HG03378 (cell line): ENCODE measurements around the gene DARS1.
A peak's percentile ranks its signal among the peaks of the same experiment; 100 is the strongest.

ENCODE experiments used
- ATAC-seq: cut with Tn5 transposase; IDR thresholded peaks from one replicate; pipeline ENCODE4 v1.9.1; 2021; ENCODE audit warnings: mild to moderate bottlenecking, moderate library complexity; ENCODE audit not compliant: unreplicated experiment

The DARS1 gene

DNA sequence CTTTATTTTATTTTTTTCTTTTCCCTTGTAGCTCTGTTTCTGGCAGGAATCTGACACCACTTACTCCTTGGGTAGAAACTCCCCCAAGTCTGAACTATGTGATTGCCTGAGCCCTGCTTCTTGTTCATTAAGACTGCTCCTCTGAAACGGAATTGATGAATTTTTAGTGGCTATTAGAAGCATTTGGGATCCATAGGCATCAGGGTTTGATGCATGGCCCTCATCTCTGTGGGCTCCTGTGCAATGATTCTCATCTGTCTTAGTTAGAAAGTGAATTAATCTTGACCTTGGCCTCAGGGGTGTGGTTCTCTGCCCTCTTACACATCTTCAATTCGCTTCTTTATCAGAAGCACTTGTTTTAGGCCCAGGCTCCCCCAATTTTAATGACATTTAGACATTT, 31.0 kb upstream of the DARS1 start:
- no peak for ATAC-seq

GRCh38 chr2:136015699-136016098, 30.3 kb upstream of the DARS1 start:
- no peak for ATAC-seq

DNA sequence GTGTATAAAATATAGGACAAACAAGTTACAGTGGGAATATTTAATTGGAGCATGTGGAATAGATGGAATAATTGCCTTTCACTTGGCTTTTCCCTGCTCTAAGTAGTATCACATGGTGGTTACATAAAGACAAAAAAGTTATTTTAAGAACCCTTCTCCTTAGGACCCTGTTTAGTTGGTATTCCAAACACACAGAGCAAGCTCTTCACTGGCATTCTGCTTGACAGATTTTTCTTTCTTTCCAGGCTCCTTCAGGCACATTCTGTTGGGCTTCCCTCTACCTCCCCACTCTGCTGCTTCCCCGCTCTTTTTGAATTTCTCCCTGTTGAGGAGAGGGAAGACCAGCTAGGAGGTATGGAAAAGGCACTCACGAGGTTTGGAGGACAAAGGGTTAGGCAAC, 29.0 kb upstream of the DARS1 start:
- ATAC-seq = no peak

GRCh38 chr2:136013955-136014354, 28.5 kb upstream of the DARS1 start:
- no peak for ATAC-seq

- no peak for ATAC-seq
Measured at GRCh38 chr2:136013136-136013685, 27.8 kb upstream of the DARS1 start.

DNA sequence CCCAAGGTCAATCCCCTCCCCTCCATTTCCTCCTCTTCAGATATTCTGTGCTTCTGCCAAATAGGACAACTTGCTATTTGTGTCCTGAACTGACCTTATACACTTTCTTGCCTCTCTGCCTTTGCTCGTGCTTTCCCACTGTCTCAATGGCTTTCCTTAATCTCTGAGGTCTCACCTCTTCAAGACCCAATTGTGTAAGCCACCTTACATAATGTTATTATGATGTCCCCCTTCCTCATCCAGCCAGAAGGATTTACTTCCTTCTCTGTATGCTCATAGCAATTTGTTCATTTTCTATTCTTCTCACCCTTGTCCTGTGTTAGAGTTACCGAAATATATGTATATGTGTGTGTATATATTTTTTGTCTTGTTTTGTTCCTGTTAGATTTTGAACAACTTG, 26.9 kb upstream of the DARS1 start:
- no peak for ATAC-seq

DNA sequence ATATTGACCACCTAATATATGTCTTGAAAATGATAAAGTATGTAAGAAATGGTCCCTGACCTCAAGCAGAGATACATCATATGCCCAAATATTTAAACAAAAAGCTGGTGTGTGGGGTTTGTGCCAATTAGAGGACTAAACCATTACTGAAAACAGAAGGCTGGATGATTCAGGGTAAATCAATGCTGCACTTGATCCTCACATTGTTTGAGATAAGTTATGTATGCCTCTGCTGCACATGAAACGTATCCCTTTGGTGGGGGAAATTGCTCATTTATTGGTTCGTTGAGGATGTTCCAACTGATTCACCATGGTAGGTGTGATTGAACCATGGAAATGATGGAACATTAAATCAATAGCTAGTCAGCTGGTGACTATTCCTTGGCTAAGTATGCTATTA, 24.7 kb upstream of the DARS1 start:
- no peak for ATAC-seq

GRCh38 chr2:136008205-136008865, 22.9 kb upstream of the DARS1 start:
- ATAC-seq = no peak

- no peak for ATAC-seq
Measured at GRCh38 chr2:136006658-136007057, 21.2 kb upstream of the DARS1 start.

DNA sequence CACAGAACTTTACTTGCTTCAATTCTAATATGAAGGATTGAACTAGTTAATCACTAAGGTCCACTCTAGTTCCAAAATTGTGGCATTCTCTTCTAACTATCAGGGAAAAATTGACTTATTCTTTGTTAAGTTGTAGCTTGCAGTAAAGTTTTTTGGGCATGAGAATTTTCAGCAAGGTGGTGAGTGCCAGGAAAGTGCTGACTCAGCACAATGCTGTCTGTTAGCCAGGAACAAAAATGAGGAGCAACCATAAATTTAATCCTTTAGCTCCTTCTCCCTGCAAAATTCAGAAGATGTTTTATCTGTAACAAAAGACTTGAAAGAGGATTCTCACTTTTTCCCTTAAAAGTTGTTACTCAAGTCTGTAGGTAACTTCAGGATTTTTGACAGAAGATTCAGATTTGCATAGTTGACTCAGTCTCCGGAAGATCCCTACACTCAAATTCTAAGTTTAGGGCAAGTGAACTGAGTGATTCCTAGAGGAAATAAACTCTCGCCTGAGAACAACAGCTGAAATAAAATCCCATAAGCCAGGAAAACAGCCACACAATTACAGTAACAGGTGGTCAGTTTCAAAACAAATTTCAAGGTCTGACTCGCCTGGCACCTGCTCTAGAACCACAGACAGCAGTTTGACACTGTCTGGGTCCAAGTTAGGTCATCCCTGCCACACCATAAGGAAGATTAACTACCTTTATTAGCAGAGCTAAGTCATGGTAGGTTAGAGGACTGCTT, 20.2 kb upstream of the DARS1 start:
- ATAC-seq = peak; percentile 62

DNA sequence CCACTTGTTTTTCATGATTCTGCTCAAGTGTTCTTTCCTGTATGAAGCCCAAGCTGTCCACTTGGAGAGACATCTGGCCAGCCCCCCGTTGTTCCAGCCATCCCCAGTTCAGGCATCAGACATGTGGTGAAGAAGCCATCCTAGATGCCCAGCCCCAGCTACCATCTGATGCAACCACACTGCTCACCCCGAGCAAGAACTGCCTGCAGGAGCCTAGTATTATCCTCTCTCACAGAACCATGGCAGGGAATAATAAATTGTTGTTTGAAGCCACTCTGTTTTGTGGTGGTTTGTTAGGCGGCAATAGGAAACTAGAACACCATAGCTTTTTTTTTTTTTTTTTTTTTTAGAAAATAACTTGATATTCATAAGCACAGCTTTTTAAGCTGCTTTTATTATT, 19.5 kb upstream of the DARS1 start:
- ATAC-seq = no peak

- ATAC-seq = no peak
Measured at GRCh38 chr2:136001131-136001530, 15.7 kb upstream of the DARS1 start.

DNA sequence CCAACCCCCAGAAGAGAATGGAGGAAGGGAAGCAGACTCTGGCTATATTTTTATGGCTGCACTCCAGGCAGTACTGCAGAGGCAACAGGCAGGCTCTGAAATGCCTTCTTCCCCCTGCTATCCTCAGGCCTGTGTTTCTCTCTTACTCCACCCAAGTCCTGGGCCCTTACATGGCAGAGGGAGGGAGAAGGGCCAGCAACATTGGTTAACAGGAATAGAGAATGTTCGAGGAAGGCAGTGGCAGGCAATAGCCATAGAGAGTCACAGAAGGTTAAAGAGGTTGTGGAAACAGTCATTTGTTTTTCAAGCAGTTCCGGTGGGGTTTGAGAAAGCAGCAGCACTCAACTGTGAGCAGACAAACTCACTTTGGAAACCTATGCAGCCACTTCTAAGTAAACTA, 15.1 kb upstream of the DARS1 start:
- peak; percentile 71 for ATAC-seq

DNA sequence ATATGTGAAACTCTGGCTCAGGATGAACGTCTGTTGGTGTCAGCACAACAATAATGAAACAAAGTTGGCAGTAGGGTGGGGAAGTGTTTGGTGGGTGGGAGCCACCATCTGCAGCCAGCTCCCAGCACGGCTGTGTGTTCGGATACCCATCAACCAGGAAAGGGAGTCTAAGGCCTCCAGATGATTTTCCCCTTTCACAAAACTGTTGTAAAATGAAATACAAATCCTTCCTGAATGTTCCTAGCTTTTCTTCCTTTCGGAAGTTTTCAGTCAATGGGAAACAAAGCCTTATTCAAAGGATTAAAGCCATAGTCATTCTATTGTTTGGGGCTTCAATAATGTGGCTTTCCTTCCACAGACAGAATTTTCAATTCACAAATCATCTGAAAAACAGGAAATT, 14.5 kb upstream of the DARS1 start:
- ATAC-seq = no peak

DNA sequence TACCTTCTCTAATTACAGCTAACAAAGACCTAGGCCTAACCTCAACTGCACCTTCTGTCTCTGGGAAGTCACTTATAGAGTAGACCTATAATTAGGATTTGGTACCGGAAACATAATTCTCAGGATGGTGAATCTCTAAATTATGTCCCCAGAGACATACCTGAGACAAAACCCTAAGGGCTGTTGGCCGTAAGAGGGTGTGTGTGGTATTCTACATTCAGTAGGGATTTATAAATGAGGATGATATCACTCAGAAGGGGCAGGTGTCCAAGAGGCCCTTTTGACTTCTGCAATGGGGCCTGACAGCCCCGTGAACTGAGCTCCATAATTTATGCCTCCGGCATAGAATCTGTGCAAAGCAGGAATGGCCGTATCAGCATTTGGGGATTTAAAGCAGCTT, 13.5 kb upstream of the DARS1 start:
- ATAC-seq = no peak

GRCh38 chr2:135997380-135997779, 12.0 kb upstream of the DARS1 start:
- ATAC-seq = peak; percentile 46

- no peak for ATAC-seq
Measured at GRCh38 chr2:135996304-135996703, 10.9 kb upstream of the DARS1 start.

DNA sequence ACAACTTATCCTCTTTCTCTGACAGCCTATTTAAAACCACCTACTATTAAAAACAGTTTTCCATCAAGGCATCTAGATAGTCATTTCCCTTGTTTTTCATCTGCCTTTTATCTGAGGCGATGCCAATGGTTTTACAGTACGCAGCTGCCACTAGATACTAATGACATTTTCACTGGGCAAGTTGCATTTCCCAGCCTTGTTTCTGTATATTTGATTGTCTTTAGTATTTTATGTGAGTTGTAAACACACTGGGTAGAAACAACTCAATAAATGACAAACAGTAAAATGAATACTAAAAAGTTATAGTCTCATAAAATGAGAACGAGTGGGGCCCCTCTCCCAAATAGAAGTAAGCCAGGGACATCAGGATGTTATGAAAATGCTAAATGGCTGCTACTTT, 8.9 kb upstream of the DARS1 start:
- no peak for ATAC-seq

DNA sequence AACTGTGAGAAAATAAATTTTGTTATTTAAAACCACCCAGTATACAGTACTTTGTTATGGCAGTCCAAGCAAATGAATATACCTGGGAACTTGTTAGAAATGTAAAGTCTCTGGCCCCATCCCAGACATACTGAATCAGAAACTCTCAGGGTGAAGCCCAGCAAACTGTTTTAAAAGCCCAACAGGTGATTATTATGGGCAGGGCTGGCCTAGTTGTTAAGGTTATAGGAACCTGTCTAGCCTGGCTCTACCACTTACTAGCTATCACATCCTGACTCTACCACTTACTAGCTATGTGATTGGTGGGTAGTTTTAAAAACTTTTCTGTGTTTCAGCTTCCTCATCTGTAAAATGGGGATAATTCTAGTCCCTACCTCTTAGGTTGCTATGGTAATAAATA, 8.0 kb upstream of the DARS1 start:
- ATAC-seq = no peak

DNA sequence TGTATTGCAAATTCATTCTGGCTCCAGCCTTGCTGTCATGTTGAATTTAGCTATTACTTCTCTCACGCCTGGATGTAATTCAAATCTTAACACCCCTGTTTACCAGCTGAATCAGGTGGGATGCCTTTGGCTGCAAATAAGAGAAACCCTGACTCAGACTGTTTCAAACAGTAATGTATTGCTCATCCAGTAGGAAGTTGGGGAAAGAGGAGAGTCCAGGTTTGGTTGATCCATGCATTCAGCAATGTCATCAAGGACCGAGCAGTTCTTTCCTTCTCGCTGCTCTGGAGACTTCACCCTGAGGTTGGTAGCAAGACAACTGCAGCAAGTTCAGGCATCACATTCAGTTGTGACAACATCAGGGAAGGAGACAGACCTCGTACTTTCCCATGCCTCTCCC, 6.4 kb upstream of the DARS1 start:
- no peak for ATAC-seq

DNA sequence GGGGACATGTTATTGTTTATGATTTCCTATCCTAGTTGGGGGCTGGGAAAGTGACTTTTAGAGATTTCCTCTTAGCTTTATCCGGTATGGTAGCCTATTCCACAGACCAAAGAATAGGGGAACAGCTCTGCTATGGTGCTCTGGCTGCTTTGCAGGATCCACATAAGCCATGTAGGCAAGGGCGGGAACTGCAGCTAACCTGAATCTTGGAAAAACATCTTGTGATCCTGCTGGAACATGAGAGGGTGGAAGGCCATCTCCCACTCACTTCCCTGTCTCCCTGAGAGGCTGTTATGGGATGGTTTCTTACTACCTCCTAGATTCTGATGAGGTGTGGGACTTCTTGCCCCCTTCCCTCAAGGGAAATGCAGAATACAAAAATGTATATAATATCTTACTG, 2.0 kb upstream of the DARS1 start:
- ATAC-seq = no peak

- no peak for ATAC-seq
Measured at GRCh38 chr2:135986507-135986906, 1.1 kb upstream of the DARS1 start.
